ENCODE measurements around the gene ACER2. TPM values are rescaled to one million over a fixed set of nuclear protein-coding genes. Genes with fewer than 3 reads are reported as not detected.
A peak's percentile ranks its signal among the peaks of the same experiment; 100 is the strongest.

The ACER2 gene
- total RNA-seq, 1 experiment from 2014 or later = 8.8 TPM

- peak; percentile 76; the same call in 1 of the 2 replicates for TF ChIP-seq HMGXB4 (CRISPR knock-in tag; IDR thresholded peaks at IDR 0.05)
- no peak for TF ChIP-seq FOXP4 (CRISPR knock-in tag; IDR thresholded peaks at IDR 0.05)
- TF ChIP-seq RORB (CRISPR knock-in tag; IDR thresholded peaks at IDR 0.05) = no peak
- TF ChIP-seq E2F5 (CRISPR knock-in tag; IDR thresholded peaks at IDR 0.05) = peak; percentile 72; the same call in 1 of the 2 replicates
- peak; percentile 41; the same call in 1 of the 2 replicates for TF ChIP-seq USF1 (CRISPR knock-in tag; IDR thresholded peaks at IDR 0.05)
- TF ChIP-seq CBFB (CRISPR knock-in tag; IDR thresholded peaks at IDR 0.05; ENCODE audit: low read depth) = no peak
- TF ChIP-seq TEAD1 (CRISPR knock-in tag; IDR thresholded peaks at IDR 0.05) = peak; percentile 38; the same call in 1 of the 2 replicates
- no peak; the same call in 1 of the 2 replicates for TF ChIP-seq JUN (CRISPR knock-in tag; IDR thresholded peaks at IDR 0.05)
- TF ChIP-seq GTF2I (CRISPR knock-in tag; conservative IDR thresholded peaks at IDR 0.05) = no peak
- TF ChIP-seq ESRRA (CRISPR knock-in tag; IDR thresholded peaks at IDR 0.05; ENCODE audit: borderline replicate concordance) = no peak
- no peak for TF ChIP-seq TCF7 (CRISPR knock-in tag; IDR thresholded peaks at IDR 0.05; ENCODE audit: low read depth)
- TF ChIP-seq ZNF671 (CRISPR knock-in tag; IDR thresholded peaks at IDR 0.05) = no peak
- TF ChIP-seq ELF4 (CRISPR knock-in tag; IDR thresholded peaks at IDR 0.05; ENCODE audit: low read depth) = no peak
- TF ChIP-seq ZNF416 (CRISPR knock-in tag; IDR thresholded peaks at IDR 0.05) = no peak
- no peak for TF ChIP-seq CTCF (IDR thresholded peaks at IDR 0.05)
- TF ChIP-seq ZBTB43 (CRISPR knock-in tag; IDR thresholded peaks at IDR 0.05) = no peak
- no peak for TF ChIP-seq NFE2L1 (CRISPR knock-in tag; IDR thresholded peaks at IDR 0.05)
- TF ChIP-seq PREB (CRISPR knock-in tag; IDR thresholded peaks at IDR 0.05; ENCODE audit: borderline replicate concordance) = no peak
- TF ChIP-seq MYBL2 (CRISPR knock-in tag; IDR thresholded peaks at IDR 0.05) = peak; percentile 68; the same call in 1 of the 2 replicates
- TF ChIP-seq SMAD3 (CRISPR knock-in tag; IDR thresholded peaks at IDR 0.05; ENCODE audit: borderline replicate concordance) = no peak
- no peak for TF ChIP-seq SOX15 (CRISPR knock-in tag; IDR thresholded peaks at IDR 0.05)
- no peak for TF ChIP-seq KAT7 (CRISPR knock-in tag; IDR thresholded peaks at IDR 0.05; ENCODE audit: borderline replicate concordance)
- TF ChIP-seq ZNF317 (CRISPR knock-in tag; IDR thresholded peaks at IDR 0.05; ENCODE audit: borderline replicate concordance, low read depth) = peak; percentile 19; the same call in 1 of the 2 replicates
- TF ChIP-seq OVOL2 (CRISPR knock-in tag; IDR thresholded peaks at IDR 0.05; ENCODE audit: borderline replicate concordance) = no peak
- TF ChIP-seq ZNF121 (CRISPR knock-in tag; IDR thresholded peaks at IDR 0.05) = no peak
- TF ChIP-seq ETV6 (CRISPR knock-in tag; IDR thresholded peaks at IDR 0.05) = no peak; the same call in 1 of the 2 replicates
- peak; percentile 21; the same call in 1 of the 2 replicates for TF ChIP-seq USF2 (CRISPR knock-in tag; IDR thresholded peaks at IDR 0.05)
- no peak for TF ChIP-seq TP53 (CRISPR knock-in tag; IDR thresholded peaks at IDR 0.05)
- TF ChIP-seq PRRX2 (CRISPR knock-in tag; IDR thresholded peaks at IDR 0.05) = no peak
- TF ChIP-seq ZNF232 (CRISPR knock-in tag; IDR thresholded peaks at IDR 0.05) = no peak
- no peak for TF ChIP-seq EMX1 (CRISPR knock-in tag; IDR thresholded peaks at IDR 0.05)
Measured at GRCh38 chr9:19408693-19409400, at the start of gene ACER2 (continued).
